ENCODE results near the gene NOX4.

NOX4 gene

GRCh38 chr11:89463266-89463780 is 27.9 kb downstream of the NOX4 start:
- Histone ChIP-seq H3K27ac (ENCODE audit: low read depth, low read length, severe bottlenecking) (no peak overlapping the region), H3K9me3 (ENCODE audit: control insufficient read depth, low read length) (no peaks in the 10 kb centered on the region), H3K4me1 (ENCODE audit: control insufficient read depth, insufficient read depth, low read length, poor library complexity, severe bottlenecking) (no peaks in the 10 kb centered on the region), H3K36me3 (ENCODE audit: control insufficient read depth, insufficient read depth, low read length) (no peaks in the 10 kb centered on the region), H3K4me3 (ENCODE audit: extremely low read depth, insufficient read depth, low read length, poor library complexity, severe bottlenecking) (no peak overlapping the region)
- WGBS, 2 experiments (ENCODE audit: insufficient coverage in 2 of 2): 100% methylated on average over 1 of the region's 1 CpG; no CpG with 5 or more reads in 1 of the 2 experiments

DNA sequence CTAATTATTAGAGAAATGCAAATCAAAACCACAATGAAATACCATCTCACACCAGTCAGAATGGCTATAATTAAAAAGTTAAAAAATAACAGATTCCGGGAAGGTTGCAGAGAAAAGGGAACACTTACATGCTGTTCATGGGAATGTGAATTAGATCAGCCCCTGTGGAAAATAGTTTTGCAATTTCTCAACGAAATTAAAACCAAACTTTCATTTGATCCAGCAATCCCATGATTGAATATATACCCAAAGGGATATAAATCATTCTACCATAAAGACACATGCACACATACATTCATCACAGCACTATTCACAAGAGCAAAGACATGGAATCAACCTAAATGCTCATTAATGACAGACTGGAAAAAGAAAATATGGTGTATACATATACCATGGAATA is 32.5 kb downstream of the NOX4 start:
- H3K27ac ChIP-seq (ENCODE audit: low read depth, low read length, severe bottlenecking): no peak overlapping the region
- no peaks in the 10 kb centered on the region for H3K4me1 ChIP-seq (ENCODE audit: control insufficient read depth, insufficient read depth, low read length, poor library complexity, severe bottlenecking)
- no peak overlapping the region for H3K4me3 ChIP-seq (ENCODE audit: extremely low read depth, insufficient read depth, low read length, poor library complexity, severe bottlenecking)
- no peaks in the 10 kb centered on the region for H3K36me3 ChIP-seq (ENCODE audit: control insufficient read depth, insufficient read depth, low read length)
- WGBS, 2 experiments (ENCODE audit: insufficient coverage in 2 of 2): 67 to 86% methylated on average over 1 of the region's 2 CpGs
- H3K9me3 ChIP-seq (ENCODE audit: control insufficient read depth, low read length): no peaks in the 10 kb centered on the region

GRCh38 chr11:89457190-89457589 is 34.0 kb downstream of the NOX4 start:
- no peak overlapping the region for H3K4me3 ChIP-seq (ENCODE audit: extremely low read depth, insufficient read depth, low read length, poor library complexity, severe bottlenecking)
- no peaks in the 10 kb centered on the region for H3K4me1 ChIP-seq (ENCODE audit: control insufficient read depth, insufficient read depth, low read length, poor library complexity, severe bottlenecking)
- no peaks in the 10 kb centered on the region for H3K9me3 ChIP-seq (ENCODE audit: control insufficient read depth, low read length)
- H3K36me3 ChIP-seq (ENCODE audit: control insufficient read depth, insufficient read depth, low read length): no peaks in the 10 kb centered on the region
- 95 to 96% methylated on average over 4 of the region's 4 CpGs for WGBS, 2 experiments (ENCODE audit: insufficient coverage in 2 of 2)
- H3K27ac ChIP-seq (ENCODE audit: low read depth, low read length, severe bottlenecking): no peak overlapping the region

DNA sequence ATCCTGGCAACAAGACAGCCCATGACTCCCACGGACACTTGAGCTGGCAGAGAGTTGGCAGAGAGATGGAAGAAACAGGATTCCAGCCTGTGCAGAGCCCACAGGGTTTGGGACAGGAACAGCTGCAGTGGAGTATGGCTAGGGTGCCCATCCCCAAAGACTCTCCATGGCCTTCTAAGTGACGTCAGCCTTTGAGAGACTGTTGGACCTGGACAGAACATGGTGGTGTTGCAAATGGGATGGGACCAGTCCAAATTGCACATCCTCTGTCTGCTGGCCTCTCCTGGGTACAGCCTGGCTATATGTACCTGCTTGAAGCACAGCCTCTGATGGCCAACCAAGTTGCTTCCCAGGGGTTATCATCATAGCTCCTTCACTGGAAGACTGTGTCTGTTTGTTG is 34.5 kb downstream of the NOX4 start:
- Histone ChIP-seq H3K36me3 (ENCODE audit: control insufficient read depth, insufficient read depth, low read length) (no peaks in the 10 kb centered on the region), H3K4me3 (ENCODE audit: extremely low read depth, insufficient read depth, low read length, poor library complexity, severe bottlenecking) (no peak overlapping the region), H3K4me1 (ENCODE audit: control insufficient read depth, insufficient read depth, low read length, poor library complexity, severe bottlenecking) (no peaks in the 10 kb centered on the region), H3K9me3 (ENCODE audit: control insufficient read depth, low read length) (no peaks in the 10 kb centered on the region), H3K27ac (ENCODE audit: low read depth, low read length, severe bottlenecking) (no peak overlapping the region)
- WGBS, 2 experiments (ENCODE audit: insufficient coverage in 2 of 2): 86 to 93% methylated on average over 2 of the region's 2 CpGs

GRCh38 chr11:89452780-89453179 is 38.4 kb downstream of the NOX4 start:
- Histone ChIP-seq H3K36me3 (ENCODE audit: control insufficient read depth, insufficient read depth, low read length) (no peaks in the 10 kb centered on the region), H3K27ac (ENCODE audit: low read depth, low read length, severe bottlenecking) (no peak overlapping the region), H3K4me1 (ENCODE audit: control insufficient read depth, insufficient read depth, low read length, poor library complexity, severe bottlenecking) (no peaks in the 10 kb centered on the region), H3K9me3 (ENCODE audit: control insufficient read depth, low read length) (no peaks in the 10 kb centered on the region), H3K4me3 (ENCODE audit: extremely low read depth, insufficient read depth, low read length, poor library complexity, severe bottlenecking) (no peak overlapping the region)
- 77 to 93% methylated on average over 2 of the region's 3 CpGs for WGBS, 2 experiments (ENCODE audit: insufficient coverage in 2 of 2)

GRCh38 chr11:89447845-89448244 is 43.3 kb downstream of the NOX4 start:
- H3K36me3 ChIP-seq (ENCODE audit: control insufficient read depth, insufficient read depth, low read length): no peaks in the 10 kb centered on the region
- no peaks in the 10 kb centered on the region for H3K9me3 ChIP-seq (ENCODE audit: control insufficient read depth, low read length)
- H3K4me1 ChIP-seq (ENCODE audit: control insufficient read depth, insufficient read depth, low read length, poor library complexity, severe bottlenecking): peaks cover 4% of the 10 kb centered on the region
- H3K27ac ChIP-seq (ENCODE audit: low read depth, low read length, severe bottlenecking): no peak overlapping the region
- no peak overlapping the region for H3K4me3 ChIP-seq (ENCODE audit: extremely low read depth, insufficient read depth, low read length, poor library complexity, severe bottlenecking)

DNA sequence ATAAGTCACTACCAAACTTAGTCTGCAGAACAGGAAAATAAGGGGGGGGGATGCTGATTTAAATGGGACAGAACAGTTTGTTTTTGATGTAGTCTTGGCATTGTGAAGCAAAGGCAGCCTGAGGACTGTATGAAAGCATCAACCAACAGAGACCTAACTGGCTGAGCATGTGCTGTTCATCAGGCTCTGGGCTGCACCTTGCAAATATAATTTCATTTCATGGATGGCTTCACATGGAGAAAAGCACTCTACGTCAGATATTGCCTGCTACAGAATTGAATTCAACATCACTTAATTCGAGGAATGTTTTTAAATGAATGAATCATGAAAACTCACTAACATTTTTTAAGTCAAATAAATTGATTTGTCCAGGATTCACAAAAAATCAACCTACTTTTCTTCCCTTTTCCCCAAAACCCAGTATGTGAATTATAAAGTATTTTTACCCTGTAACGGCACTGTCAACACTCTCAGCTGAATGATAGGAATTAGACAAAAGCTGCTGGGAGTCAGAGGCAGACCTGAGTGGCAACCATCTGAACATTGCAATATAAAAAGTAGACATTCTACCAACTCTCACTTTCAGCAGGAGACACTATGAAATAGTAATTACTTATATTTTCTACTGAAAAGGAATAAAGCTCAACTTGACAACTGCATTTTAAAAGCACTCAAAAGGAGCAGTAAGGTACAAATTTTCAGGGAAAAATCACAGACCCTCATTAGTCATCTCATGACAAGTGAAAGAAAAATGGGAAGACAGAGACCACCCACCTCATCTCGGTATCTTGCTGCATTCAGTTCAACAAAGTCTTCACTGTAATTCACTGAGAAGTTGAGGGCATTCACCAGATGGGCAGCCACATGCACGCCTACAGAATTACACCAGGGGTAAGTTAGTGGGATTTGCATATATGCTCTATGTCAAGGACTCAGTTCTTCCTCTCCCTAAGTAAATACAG is 47.5 kb downstream of the NOX4 start:
- WGBS, 2 experiments (ENCODE audit: insufficient coverage in 2 of 2): no CpG with 5 or more reads among the region's 5 CpGs
- no peak overlapping the region for H3K27ac ChIP-seq (ENCODE audit: low read depth, low read length, severe bottlenecking)
- H3K9me3 ChIP-seq (ENCODE audit: control insufficient read depth, low read length): no peaks in the 10 kb centered on the region
- H3K36me3 ChIP-seq (ENCODE audit: control insufficient read depth, insufficient read depth, low read length): no peaks in the 10 kb centered on the region
- H3K4me3 ChIP-seq (ENCODE audit: extremely low read depth, insufficient read depth, low read length, poor library complexity, severe bottlenecking): no peak overlapping the region
- H3K4me1 ChIP-seq (ENCODE audit: control insufficient read depth, insufficient read depth, low read length, poor library complexity, severe bottlenecking): peaks cover 4% of the 10 kb centered on the region

DNA sequence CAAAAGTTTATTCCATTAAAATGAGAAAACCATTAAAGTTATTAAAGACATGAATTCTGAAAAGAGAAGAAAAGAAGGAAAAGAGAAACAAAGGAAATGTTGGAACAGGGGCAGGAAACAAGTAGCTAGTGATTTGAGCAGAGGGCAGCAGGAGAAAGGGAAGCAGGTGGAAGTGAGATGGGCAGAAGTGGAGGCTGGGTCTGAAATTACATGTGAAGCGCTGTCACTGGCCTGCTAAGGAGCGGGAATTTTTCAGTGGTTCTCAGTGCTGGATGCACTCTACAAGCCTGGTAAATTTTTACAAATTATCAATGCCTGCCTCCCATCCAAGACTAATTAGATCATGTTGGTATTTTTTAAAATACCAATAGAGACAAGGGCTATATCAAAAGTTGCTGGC is 48.4 kb downstream of the NOX4 start:
- Histone ChIP-seq H3K27ac (ENCODE audit: low read depth, low read length, severe bottlenecking) (no peak overlapping the region), H3K4me3 (ENCODE audit: extremely low read depth, insufficient read depth, low read length, poor library complexity, severe bottlenecking) (no peak overlapping the region), H3K9me3 (ENCODE audit: control insufficient read depth, low read length) (no peaks in the 10 kb centered on the region), H3K36me3 (ENCODE audit: control insufficient read depth, insufficient read depth, low read length) (no peaks in the 10 kb centered on the region), H3K4me1 (ENCODE audit: control insufficient read depth, insufficient read depth, low read length, poor library complexity, severe bottlenecking) (peaks cover 4% of the 10 kb centered on the region)
- WGBS, 2 experiments (ENCODE audit: insufficient coverage in 2 of 2): 67 to 100% methylated on average over 1 to 2 of the region's 2 CpGs

DNA sequence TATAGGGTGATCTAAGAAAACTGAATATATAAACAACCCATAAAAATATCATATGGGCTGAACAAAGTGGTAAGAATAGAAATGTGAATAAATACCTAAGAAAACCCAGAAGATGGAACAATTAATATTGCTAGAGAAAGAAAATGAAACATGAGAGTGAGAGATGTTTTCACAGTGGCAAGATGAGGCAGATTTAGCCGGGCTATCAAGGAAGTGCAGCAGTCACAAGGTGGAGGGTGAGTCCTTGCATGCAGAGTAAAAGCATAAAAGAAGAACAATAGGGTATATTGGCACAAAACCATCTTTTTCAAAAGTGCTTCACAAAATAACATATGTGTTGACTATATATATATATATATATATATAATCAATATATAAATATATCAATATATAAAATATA is 49.6 kb downstream of the NOX4 start:
- Histone ChIP-seq H3K27ac (ENCODE audit: low read depth, low read length, severe bottlenecking) (no peak overlapping the region), H3K4me1 (ENCODE audit: control insufficient read depth, insufficient read depth, low read length, poor library complexity, severe bottlenecking) (peaks cover 4% of the 10 kb centered on the region), H3K36me3 (ENCODE audit: control insufficient read depth, insufficient read depth, low read length) (peaks cover 4% of the 10 kb centered on the region), H3K4me3 (ENCODE audit: extremely low read depth, insufficient read depth, low read length, poor library complexity, severe bottlenecking) (no peak overlapping the region), H3K9me3 (ENCODE audit: control insufficient read depth, low read length) (no peaks in the 10 kb centered on the region)
- WGBS, 2 experiments (ENCODE audit: insufficient coverage in 2 of 2): 43% methylated on average over 1 of the region's 1 CpG; no CpG with 5 or more reads in 1 of the 2 experiments

DNA sequence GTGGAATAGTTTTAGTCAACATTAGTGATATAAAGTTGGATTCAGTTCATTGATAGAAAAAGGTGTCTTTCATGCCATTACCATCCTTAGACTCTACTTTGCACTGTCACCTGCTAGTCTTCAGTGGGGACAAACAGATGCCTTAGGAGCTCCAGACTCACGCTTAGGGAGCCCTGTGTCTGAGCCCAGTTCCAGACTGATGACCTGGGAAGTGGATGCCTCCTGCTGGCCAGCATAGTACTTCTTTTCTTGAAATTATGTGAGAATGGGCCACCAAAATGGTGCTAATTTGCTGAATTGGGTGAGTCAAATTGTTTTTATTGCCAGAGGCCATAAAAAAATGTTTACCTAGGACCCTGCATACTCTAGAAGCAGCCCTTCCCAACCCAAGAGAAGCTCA is 53.9 kb downstream of the NOX4 start:
- 75 to 90% methylated on average over 1 of the region's 1 CpG for WGBS, 2 experiments (ENCODE audit: insufficient coverage in 2 of 2)
- no peak overlapping the region for H3K4me3 ChIP-seq (ENCODE audit: extremely low read depth, insufficient read depth, low read length, poor library complexity, severe bottlenecking)
- no peaks in the 10 kb centered on the region for H3K9me3 ChIP-seq (ENCODE audit: control insufficient read depth, low read length)
- H3K36me3 ChIP-seq (ENCODE audit: control insufficient read depth, insufficient read depth, low read length): peaks cover 4% of the 10 kb centered on the region
- H3K4me1 ChIP-seq (ENCODE audit: control insufficient read depth, insufficient read depth, low read length, poor library complexity, severe bottlenecking): no peaks in the 10 kb centered on the region
- no peak overlapping the region for H3K27ac ChIP-seq (ENCODE audit: low read depth, low read length, severe bottlenecking)

GRCh38 chr11:89436071-89436470 is 55.1 kb downstream of the NOX4 start:
- no peaks in the 10 kb centered on the region for H3K9me3 ChIP-seq (ENCODE audit: control insufficient read depth, low read length)
- no peak overlapping the region for H3K4me3 ChIP-seq (ENCODE audit: extremely low read depth, insufficient read depth, low read length, poor library complexity, severe bottlenecking)
- no peak overlapping the region for H3K27ac ChIP-seq (ENCODE audit: low read depth, low read length, severe bottlenecking)
- 65 to 76% methylated on average over 3 of the region's 3 CpGs for WGBS, 2 experiments (ENCODE audit: insufficient coverage in 2 of 2)
- H3K36me3 ChIP-seq (ENCODE audit: control insufficient read depth, insufficient read depth, low read length): peaks cover 4% of the 10 kb centered on the region
- no peaks in the 10 kb centered on the region for H3K4me1 ChIP-seq (ENCODE audit: control insufficient read depth, insufficient read depth, low read length, poor library complexity, severe bottlenecking)
